ENCODE data around the gene PLBD1.

PLBD1 gene

GRCh38 chr12:14567351-14568162, at the start of gene PLBD1:
TSS of gene PLBD1 (minus strand) at chr12:14567883. CDS start at chr12:14567696, 187 bp downstream.
- DNase-seq = peak; percentile 9

- DNase-seq = no peak
These were observed 47.0 kb upstream of the PLBD1 start for GRCh38 chr12:14614704-14615121.

GRCh38 chr12:14613718-14614117, 46.0 kb upstream of the PLBD1 start:
- no peak for DNase-seq

- no peak for DNase-seq
These were observed 45.3 kb upstream of the PLBD1 start for GRCh38 chr12:14612898-14613445.

GRCh38 chr12:14612250-14612649, 44.6 kb upstream of the PLBD1 start:
- DNase-seq = no peak

- no peak for DNase-seq
These were observed 44.0 kb upstream of the PLBD1 start for GRCh38 chr12:14611640-14612203.

- DNase-seq = peak; percentile 61
These were observed 39.9 kb upstream of the PLBD1 start for GRCh38 chr12:14607568-14607967.

GRCh38 chr12:14605401-14605989, 37.8 kb upstream of the PLBD1 start:
- DNase-seq = peak; percentile 34

- DNase-seq = no peak
These were observed 34.2 kb upstream of the PLBD1 start for GRCh38 chr12:14601692-14602478.

- no peak for DNase-seq
These were observed 29.8 kb upstream of the PLBD1 start for GRCh38 chr12:14597480-14597879.

- no peak for DNase-seq
These were observed 24.0 kb upstream of the PLBD1 start for GRCh38 chr12:14591719-14592118.

- DNase-seq = no peak
These were observed 21.7 kb upstream of the PLBD1 start for GRCh38 chr12:14589169-14590004.

- DNase-seq = no peak
These were observed 20.9 kb upstream of the PLBD1 start for GRCh38 chr12:14588571-14588970.

- no peak for DNase-seq
These were observed 11.0 kb upstream of the PLBD1 start for GRCh38 chr12:14578646-14579045.

GRCh38 chr12:14577344-14577743, 9.7 kb upstream of the PLBD1 start:
- peak; percentile 69 for DNase-seq

- DNase-seq = no peak
These were observed 9.2 kb upstream of the PLBD1 start for GRCh38 chr12:14576896-14577295.

- DNase-seq = no peak
These were observed 7.9 kb upstream of the PLBD1 start for GRCh38 chr12:14575585-14575984.

GRCh38 chr12:14573118-14573517, 5.4 kb upstream of the PLBD1 start:
- DNase-seq = no peak

GRCh38 chr12:14572401-14572800, 4.7 kb upstream of the PLBD1 start:
- no peak for DNase-seq

- no peak for DNase-seq
These were observed 4.1 kb upstream of the PLBD1 start for GRCh38 chr12:14571779-14572178.

GRCh38 chr12:14570231-14570630, 2.5 kb upstream of the PLBD1 start:
- DNase-seq = no peak

GRCh38 chr12:14564336-14564959, 3.2 kb downstream of the PLBD1 start:
- DNase-seq = no peak
